ENCODE data around the gene LSR.

- TF ChIP-seq POLR2A (IDR thresholded peaks at IDR 0.05), result no peak
- TF ChIP-seq, protein P1, sequence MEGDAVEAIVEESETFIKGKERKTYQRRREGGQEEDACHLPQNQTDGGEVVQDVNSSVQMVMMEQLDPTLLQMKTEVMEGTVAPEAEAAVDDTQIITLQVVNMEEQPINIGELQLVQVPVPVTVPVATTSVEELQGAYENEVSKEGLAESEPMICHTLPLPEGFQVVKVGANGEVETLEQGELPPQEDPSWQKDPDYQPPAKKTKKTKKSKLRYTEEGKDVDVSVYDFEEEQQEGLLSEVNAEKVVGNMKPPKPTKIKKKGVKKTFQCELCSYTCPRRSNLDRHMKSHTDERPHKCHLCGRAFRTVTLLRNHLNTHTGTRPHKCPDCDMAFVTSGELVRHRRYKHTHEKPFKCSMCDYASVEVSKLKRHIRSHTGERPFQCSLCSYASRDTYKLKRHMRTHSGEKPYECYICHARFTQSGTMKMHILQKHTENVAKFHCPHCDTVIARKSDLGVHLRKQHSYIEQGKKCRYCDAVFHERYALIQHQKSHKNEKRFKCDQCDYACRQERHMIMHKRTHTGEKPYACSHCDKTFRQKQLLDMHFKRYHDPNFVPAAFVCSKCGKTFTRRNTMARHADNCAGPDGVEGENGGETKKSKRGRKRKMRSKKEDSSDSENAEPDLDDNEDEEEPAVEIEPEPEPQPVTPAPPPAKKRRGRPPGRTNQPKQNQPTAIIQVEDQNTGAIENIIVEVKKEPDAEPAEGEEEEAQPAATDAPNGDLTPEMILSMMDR (IDR thresholded peaks at IDR 0.05), result peak in 2 of 7 experiments; percentile 16 to 34
These were observed 12.0 kb upstream of the LSR start for GRCh38 chr19:35236638-35237400.

All from body of pancreas (tissue), 4 donors.